Fibroblast of lung (primary cell): Measurements from ENCODE around the gene PKP1. TPM values are rescaled to one million over a fixed set of nuclear protein-coding genes. Genes with fewer than 3 reads are reported as not detected.
A peak's percentile ranks its signal among the peaks of the same experiment; 100 is the strongest.

ENCODE experiments used
- DNase-seq, 2 donors: peaks; one replicate each; pipeline versions ENCODE4 v3.0.0 to v3.0.0-alpha.2; 2010; ENCODE audit warnings: low read depth in 2 of 2
- H2AFZ ChIP-seq: 2 replicates; pipeline ENCODE4 v1.5.1; 2012; ENCODE audit warnings: low read length, control low read depth, inconsistent platforms
- H3K27ac ChIP-seq: 2 replicates; pipeline ENCODE4 v1.5.1; 2011; ENCODE audit warnings: low read length, control low read depth; ENCODE audit not compliant: insufficient read depth
- H3K27me3 ChIP-seq: 2 replicates; pipeline ENCODE4 v1.5.1; 2011; ENCODE audit warnings: mild to moderate bottlenecking, low read length; ENCODE audit not compliant: control insufficient read depth, insufficient read depth
- H3K36me3 ChIP-seq: 2 replicates; pipeline ENCODE4 v1.5.1; 2011; ENCODE audit warnings: low read length; ENCODE audit not compliant: control insufficient read depth, insufficient read depth
- H3K4me1 ChIP-seq: 2 replicates; pipeline ENCODE4 v1.5.1; 2011; ENCODE audit warnings: low read length; ENCODE audit not compliant: control insufficient read depth, insufficient read depth; ENCODE audit errors: extremely low read depth
- H3K4me2 ChIP-seq: 2 replicates; pipeline ENCODE4 v1.5.1; 2011; ENCODE audit warnings: low read length, control low read depth; ENCODE audit not compliant: insufficient read depth; ENCODE audit errors: extremely low read depth
- H3K4me3 ChIP-seq, 4 experiments: fragments of 200-600 bp in 1 of 4; sonication (generic) in 1 of 4; replicated peaks in 1 of 4; 2 replicates each; pipeline ENCODE4 v1.5.1; 2011 to 2016; ENCODE audit warnings: low read length in 4 of 4, low read depth in 3 of 4, mild to moderate bottlenecking in 3 of 4, control low read depth in 2 of 4, inconsistent platforms in 1 of 4, mixed read lengths in 1 of 4; ENCODE audit not compliant: insufficient read depth in 1 of 4; ENCODE audit errors: control extremely low read depth in 1 of 4
- H3K79me2 ChIP-seq: 2 replicates; pipeline ENCODE4 v1.5.1; 2012; ENCODE audit warnings: mild to moderate bottlenecking, low read length, inconsistent platforms; ENCODE audit not compliant: control insufficient read depth, insufficient read depth
- H3K9ac ChIP-seq: 2 replicates; pipeline ENCODE4 v1.5.1; 2011; ENCODE audit warnings: mild to moderate bottlenecking, low read length, control low read depth; ENCODE audit not compliant: insufficient read depth
- H3K9me3 ChIP-seq: 2 replicates; pipeline ENCODE4 v1.5.1; 2012; ENCODE audit warnings: low read depth, low read length; ENCODE audit not compliant: control insufficient read depth, insufficient read depth
- H4K20me1 ChIP-seq: 2 replicates; pipeline ENCODE4 v1.5.1; 2011; ENCODE audit warnings: low read length; ENCODE audit not compliant: control insufficient read depth, insufficient read depth; ENCODE audit errors: extremely low read depth
- CTCF ChIP-seq, 2 donors: IDR thresholded peaks in 1 of 2; conservative IDR thresholded peaks in 1 of 2; 1 replicate in 1 of 2; 2 replicates in 1 of 2; pipeline ENCODE4 v1.5.1; 2011 to 2012; ENCODE audit warnings: low read length in 2 of 2, control low read depth in 1 of 2, inconsistent platforms in 1 of 2, low read depth in 1 of 2, mild to moderate bottlenecking in 1 of 2
- EZH2 ChIP-seq: IDR thresholded peaks from 2 replicates; pipeline ENCODE4 v1.5.1; 2012; ENCODE audit warnings: low read length, control low read depth, mild to moderate bottlenecking; ENCODE audit errors: missing control alignments
- polyA plus RNA-seq, 2 donors: library from polyadenylated mRNA; depleted of rRNA in 1 of 2; stranded (reverse) in 1 of 2; unstranded in 1 of 2; fragments of >200 nt; gene quantifications; 2 replicates each; pipeline ENCODE4 v1.2.1, GENCODE V29; 2011 to 2012; ENCODE audit warnings: missing spikeins in 1 of 2
- total RNA-seq: library from RNA; depleted of rRNA; stranded (reverse); fragments of >200 nt; gene quantifications from 2 replicates; pipeline ENCODE4 v1.2.1, GENCODE V29; 2014

Gene PKP1
- total and polyA plus RNA-seq, 2 donors (not counting 1 experiment from before 2014, with no cell fraction given): under 0.01 to 0.08 TPM

- no peak for TF ChIP-seq EZH2
- TF ChIP-seq CTCF (conservative IDR thresholded peaks at IDR 0.05 in 1 of 2, IDR thresholded peaks at IDR 0.05 in 1 of 2; ENCODE audit: low read depth in 1 of 2, low read length in 2 of 2): no peak
- Histone ChIP-seq H3K9me3 (no peaks in the 10 kb centered on the region), H3K4me2 (no peak overlapping the region), H3K27ac (no peak overlapping the region), H3K36me3 (no peaks in the 10 kb centered on the region), H3K79me2 (no peaks in the 10 kb centered on the region), H3K4me1 (peaks cover 8% of the 10 kb centered on the region), H4K20me1 (no peaks in the 10 kb centered on the region), H3K27me3 (no peaks in the 10 kb centered on the region), H3K4me3 (no peak overlapping the region), H3K9ac (no peak overlapping the region), H2AFZ (no peak overlapping the region)
- no peak for DNase-seq
Measured at GRCh38 chr1:201258763-201259230, 24.5 kb upstream of the PKP1 start.

GRCh38 chr1:201259476-201260235 lies 23.6 kb upstream of the PKP1 start:
- H3K9me3 ChIP-seq: no peaks in the 10 kb centered on the region
- TF ChIP-seq CTCF (conservative IDR thresholded peaks at IDR 0.05 in 1 of 2, IDR thresholded peaks at IDR 0.05 in 1 of 2; ENCODE audit: low read depth in 1 of 2, low read length in 2 of 2): no peak
- TF ChIP-seq EZH2: no peak
- no peaks in the 10 kb centered on the region for H4K20me1 ChIP-seq
- no peak overlapping the region for H3K4me3 ChIP-seq
- H3K27me3 ChIP-seq: no peaks in the 10 kb centered on the region
- no peak overlapping the region for H3K27ac ChIP-seq
- DNase-seq: peak; percentile 22 to 54
- H3K4me1 ChIP-seq: peaks cover 8% of the 10 kb centered on the region
- H3K4me2 ChIP-seq: peak overlapping the region; percentile 23
- no peaks in the 10 kb centered on the region for H3K79me2 ChIP-seq
- H3K9ac ChIP-seq: no peak overlapping the region
- peak overlapping the region; percentile 10 for H2AFZ ChIP-seq
- H3K36me3 ChIP-seq: no peaks in the 10 kb centered on the region

- Histone ChIP-seq H3K79me2 (no peaks in the 10 kb centered on the region), H3K9ac (no peak overlapping the region), H3K4me3 (no peak overlapping the region), H3K4me1 (peaks cover 8% of the 10 kb centered on the region), H3K36me3 (no peaks in the 10 kb centered on the region), H4K20me1 (no peaks in the 10 kb centered on the region), H2AFZ (peak overlapping the region; percentile 10), H3K4me2 (peak overlapping the region; percentile 23), H3K9me3 (no peaks in the 10 kb centered on the region), H3K27ac (no peak overlapping the region), H3K27me3 (no peaks in the 10 kb centered on the region)
- no peak for DNase-seq
- TF ChIP-seq CTCF (conservative IDR thresholded peaks at IDR 0.05 in 1 of 2, IDR thresholded peaks at IDR 0.05 in 1 of 2; ENCODE audit: low read depth in 1 of 2, low read length in 2 of 2) (no peak), EZH2 (no peak)
Measured at GRCh38 chr1:201260236-201260590, 23.1 kb upstream of the PKP1 start.
